H1 (cell line): ENCODE measurements around the gene HDAC11. TPM values are rescaled to one million over a fixed set of nuclear protein-coding genes. Genes with fewer than 3 reads are reported as not detected.
A peak's percentile ranks its signal among the peaks of the same experiment; 100 is the strongest.

Experiments used
- CTCF ChIA-PET: fragments of 300-600 bp; sonication (Branson Sonifier 250); formaldehyde crosslinking; loops from one replicate; lab custom pipeline; 2021; ENCODE audit not compliant: partially characterized antibody; lab: Charles Lee
- POLR2A ChIA-PET: fragments of 300-600 bp; sonication (Branson Sonifier 250); formaldehyde crosslinking; loops from one replicate; lab custom pipeline; 2021; ENCODE audit warnings: inconsistent platforms; ENCODE audit not compliant: partially characterized antibody; lab: Charles Lee
- DNase-seq, 2 experiments: peaks; one replicate each; pipeline versions ENCODE4 v3.0.0 to v3.0.0-alpha.2; 2010 to 2022; ENCODE audit warnings: low spot score in 2 of 2, low read depth in 1 of 2, mixed read lengths in 1 of 2
- FAIRE-seq: peaks from 2 replicates; lab custom pipeline; 2011; peaks lifted over from hg19 to GRCh38; lab: Jason Lieb, UNC
- H2AFZ ChIP-seq: 2 replicates; pipeline ENCODE4 v1.8.1; 2012; ENCODE audit warnings: low read length, inconsistent platforms
- H2AK5ac ChIP-seq: 2 replicates; pipeline ENCODE4 v1.6.1; 2013; ENCODE audit warnings: low read depth, low read length
- H2BK120ac ChIP-seq: replicated peaks from 2 replicates; pipeline ENCODE3; 2013; ENCODE audit warnings: low read depth, low read length, inconsistent platforms
- H2BK12ac ChIP-seq: 2 replicates; pipeline ENCODE4 v1.6.1; 2013; ENCODE audit warnings: low read depth, low read length
- H2BK15ac ChIP-seq: 2 replicates; pipeline ENCODE4 v1.6.1; 2013; ENCODE audit warnings: low read length
- H2BK20ac ChIP-seq: 2 replicates; pipeline ENCODE4 v1.6.1; 2013; ENCODE audit warnings: low read length
- H2BK5ac ChIP-seq: 2 replicates; pipeline ENCODE4 v1.6.1; 2013; ENCODE audit warnings: low read depth, low read length
- H3K14ac ChIP-seq: 2 replicates; pipeline ENCODE4 v1.6.1; 2013; ENCODE audit warnings: inconsistent platforms; ENCODE audit not compliant: insufficient read length
- H3K18ac ChIP-seq: 2 replicates; pipeline ENCODE4 v1.6.1; 2013; ENCODE audit warnings: low read length; ENCODE audit errors: extremely low read depth
- H3K23ac ChIP-seq: 2 replicates; pipeline ENCODE4 v1.6.1; 2013; ENCODE audit warnings: inconsistent platforms; ENCODE audit not compliant: insufficient read length
- H3K23me2 ChIP-seq: 2 replicates; pipeline ENCODE4 v1.6.1; 2013; ENCODE audit warnings: low read depth, low read length
- H3K27ac ChIP-seq: 2 replicates; pipeline ENCODE4 v1.6.1; 2011; ENCODE audit warnings: low read depth, low read length, inconsistent platforms
- H3K27me3 ChIP-seq, 4 experiments: replicated peaks in 1 of 4; 1 replicate in 1 of 4; 2 replicates in 3 of 4; pipeline versions ENCODE4 v1.6.1 to v1.8.1; 2011 to 2013; ENCODE audit warnings: low read length in 3 of 4, mild to moderate bottlenecking in 3 of 4, inconsistent platforms in 2 of 4, mixed read lengths in 2 of 4, moderate library complexity in 1 of 4; ENCODE audit not compliant: control insufficient read depth in 3 of 4, insufficient read depth in 3 of 4; ENCODE audit errors: extremely low read depth in 1 of 4
- H3K36me3 ChIP-seq, 4 experiments: 2 replicates each; pipeline versions ENCODE4 v1.6.1 to v1.8.1; 2011 to 2013; ENCODE audit warnings: mild to moderate bottlenecking in 4 of 4, low read length in 3 of 4, moderate library complexity in 2 of 4, control low read depth in 1 of 4, inconsistent platforms in 1 of 4; ENCODE audit not compliant: insufficient read depth in 4 of 4, control insufficient read depth in 2 of 4
- H3K4ac ChIP-seq: replicated peaks from 2 replicates; pipeline ENCODE3; 2013; ENCODE audit warnings: low read length, low read depth, mixed read lengths, inconsistent platforms; ENCODE audit not compliant: insufficient read length
- H3K4me1 ChIP-seq, 4 experiments: replicated peaks in 1 of 4; 1 replicate in 1 of 4; 2 replicates in 3 of 4; pipeline versions ENCODE4 v1.6.1 to v1.8.1; 2011 to 2013; ENCODE audit warnings: low read length in 3 of 4, inconsistent platforms in 2 of 4, mixed read lengths in 1 of 4; ENCODE audit not compliant: insufficient read depth in 4 of 4, control insufficient read depth in 3 of 4
- H3K4me2 ChIP-seq, 2 experiments: 2 replicates each; pipeline versions ENCODE4 v1.6.1 to v1.8.1; 2011 to 2013; ENCODE audit warnings: low read depth in 2 of 2, low read length in 2 of 2, control low read depth in 1 of 2, inconsistent platforms in 1 of 2, mild to moderate bottlenecking in 1 of 2; ENCODE audit not compliant: insufficient read depth in 1 of 2
- H3K4me3 ChIP-seq, 4 experiments: fragments of 200-600, 300-600 bp in 1 of 4; sonication (generic), shearing (Covaris generic), sonication (Bioruptor Twin) in 1 of 4; 2 replicates each; pipeline versions ENCODE4 v1.5.1 to v1.8.1; 2011 to 2016; ENCODE audit warnings: low read length in 4 of 4, low read depth in 3 of 4, control low read depth in 2 of 4, inconsistent platforms in 2 of 4, mild to moderate bottlenecking in 2 of 4, mixed read lengths in 1 of 4, moderate library complexity in 1 of 4; ENCODE audit not compliant: insufficient read depth in 2 of 4; ENCODE audit errors: extremely low read depth in 1 of 4
- H3K56ac ChIP-seq: replicated peaks from 2 replicates; pipeline ENCODE3; 2013; ENCODE audit warnings: low read depth, mild to moderate bottlenecking, mixed read lengths, low read length, inconsistent platforms; ENCODE audit not compliant: insufficient read length
- H3K79me1 ChIP-seq: 2 replicates; pipeline ENCODE4 v1.6.1; 2013; ENCODE audit warnings: low read depth, low read length, control low read depth
- H3K79me2 ChIP-seq, 2 experiments: 2 replicates each; pipeline versions ENCODE4 v1.6.1 to v1.8.1; 2012 to 2013; ENCODE audit warnings: low read length in 2 of 2, mild to moderate bottlenecking in 2 of 2, inconsistent platforms in 1 of 2; ENCODE audit not compliant: insufficient read depth in 2 of 2, control insufficient read depth in 1 of 2
- H3K9ac ChIP-seq, 4 experiments: replicated peaks in 1 of 4; 1 replicate in 1 of 4; 2 replicates in 3 of 4; pipeline versions ENCODE4 v1.6.1 to v1.8.1; 2011 to 2013; ENCODE audit warnings: low read depth in 3 of 4, low read length in 3 of 4, control low read depth in 2 of 4, mild to moderate bottlenecking in 2 of 4, moderate library complexity in 2 of 4, inconsistent platforms in 1 of 4; ENCODE audit errors: extremely low read depth in 1 of 4
- H3K9me3 ChIP-seq, 2 experiments: 2 replicates each; pipeline versions ENCODE4 v1.6.1 to v1.8.1; 2012 to 2013; ENCODE audit warnings: mild to moderate bottlenecking in 2 of 2, moderate library complexity in 2 of 2, control low read depth in 1 of 2, inconsistent platforms in 1 of 2, low read depth in 1 of 2, low read length in 1 of 2, mixed read lengths in 1 of 2; ENCODE audit not compliant: insufficient read depth in 2 of 2
- H4K20me1 ChIP-seq, 2 experiments: replicated peaks in 1 of 2; 2 replicates each; pipeline versions ENCODE3 to v1.8.1; 2011 to 2013; ENCODE audit warnings: inconsistent platforms in 2 of 2, low read length in 2 of 2, mild to moderate bottlenecking in 1 of 2; ENCODE audit not compliant: insufficient read depth in 2 of 2, control insufficient read depth in 1 of 2
- H4K5ac ChIP-seq: 2 replicates; pipeline ENCODE4 v1.6.1; 2013; ENCODE audit warnings: low read length, low read depth, mixed read lengths, inconsistent platforms; ENCODE audit not compliant: insufficient read length
- H4K8ac ChIP-seq: 2 replicates; pipeline ENCODE4 v1.8.0; 2013; ENCODE audit warnings: mild to moderate bottlenecking, moderate library complexity, low read length, inconsistent platforms; ENCODE audit not compliant: insufficient read depth; ENCODE audit errors: extremely low read depth
- H4K91ac ChIP-seq: replicated peaks from 2 replicates; pipeline ENCODE3; 2013; ENCODE audit warnings: low read length, mixed read lengths, inconsistent platforms; ENCODE audit not compliant: insufficient read length
- POLR2AphosphoS5 ChIP-seq: IDR thresholded peaks from 2 replicates; pipeline ENCODE4 v1.6.1; 2011; ENCODE audit warnings: low read depth, low read length
- RAD21 ChIP-seq, 2 experiments: IDR thresholded peaks in 1 of 2; conservative IDR thresholded peaks in 1 of 2; 2 replicates each; pipeline ENCODE4 v1.6.1; 2011; ENCODE audit warnings: low read depth in 2 of 2, low read length in 2 of 2, improper control_type of control experiment in 1 of 2, inconsistent platforms in 1 of 2, mild to moderate bottlenecking in 1 of 2, moderate library complexity in 1 of 2
- WGBS, 2 experiments: shearing (Covaris generic) in 1 of 2; methylation state at CpG; one replicate each; pipeline versions ENCODE4 v1.1.6 to v1.1.7; 2013 to 2015; ENCODE audit warnings: low lambda C conversion rate in 2 of 2, mixed read lengths in 2 of 2, inconsistent platforms in 1 of 2, low coverage in 1 of 2, missing lambda C conversion rate in 1 of 2; ENCODE audit not compliant: insufficient replicate concordance in 2 of 2, insufficient coverage in 1 of 2, insufficient read length in 1 of 2; ENCODE audit errors: extremely low coverage in 1 of 2, missing lambda C conversion rate in 1 of 2; 5-methylcytosine and 5-hydroxymethylcytosine counted together
- polyA plus RNA-seq, 7 experiments: library from polyadenylated mRNA; depleted of rRNA in 3 of 7; stranded (reverse) in 5 of 7; unstranded in 2 of 7; fragments of >200 nt in 5 of 7; fragments of 200-250 nt in 2 of 7; gene quantifications; 1 replicate in 5 of 7; 2 replicates in 1 of 7; 4 replicates in 1 of 7; pipeline versions ENCODE4 v1.2.1 to v1.2.3, GENCODE V29; 2011 to 2013; ENCODE audit warnings: missing spikeins in 2 of 7, mixed read lengths in 2 of 7
- total RNA-seq: library from RNA; stranded (reverse); fragmentation: NEBNext Ultra II Directional; extraction: Animal tissue kit (Norgen Biotek cat#: 25700); gene quantifications from 2 replicates; pipeline ENCODE4 v1.2.1, GENCODE V29; 2021

The HDAC11 gene
- total and polyA plus RNA-seq, 2 of the 8 experiments (the other 6 are each of a cell fraction or from before 2014, with no cell fraction given): 6.8 to 7.4 TPM

DNA sequence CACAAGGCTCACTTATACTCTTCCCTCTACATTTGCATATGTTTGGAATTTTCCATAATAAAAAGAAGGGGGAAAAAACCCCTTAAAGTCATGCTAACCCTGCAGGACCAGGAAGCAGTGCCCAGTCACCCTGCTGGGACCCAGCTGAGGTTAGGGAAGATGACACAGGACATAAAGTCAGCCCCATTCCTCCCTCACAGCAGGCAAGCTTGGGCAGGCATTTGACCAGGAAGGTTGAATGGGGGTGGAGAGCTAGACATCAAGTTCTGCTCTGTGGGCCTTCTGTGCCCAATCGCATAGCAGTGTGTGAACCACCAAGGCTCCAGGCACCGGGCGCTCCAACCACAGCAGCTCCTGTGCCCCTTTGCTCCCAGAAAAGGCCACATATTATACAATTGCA, 7.1 kb upstream of the HDAC11 start:
- Histone ChIP-seq H3K79me1 (no peaks in the 10 kb centered on the region), H3K4me3 (no peak overlapping the region), H3K9me3 (no peaks in the 10 kb centered on the region), H3K79me2 (no peaks in the 10 kb centered on the region), H2BK15ac (no peak overlapping the region; the same call in 1 of the 2 replicates), H3K27ac (no peak overlapping the region), H3K18ac (no peak overlapping the region), H3K9ac (no peak overlapping the region), H2BK120ac (no peak overlapping the region), H2BK5ac (no peak overlapping the region), H3K36me3 (no peaks in the 10 kb centered on the region), H3K14ac (no peak overlapping the region), H3K23ac (no peak overlapping the region), H4K91ac (no peak overlapping the region), H2BK12ac (no peak overlapping the region), H2BK20ac (no peak overlapping the region), H3K4me2 (peak overlapping the region in 1 of 2 experiments; percentile 39; a peak in 1 of 4 replicates), H4K20me1 (no peaks in the 10 kb centered on the region), H2AK5ac (peak overlapping the region; percentile 13; the same call in 1 of the 2 replicates), H3K56ac (no peak overlapping the region), H4K5ac (no peak overlapping the region), H3K4me1 (peaks cover 6 to 18% (median 8%) of the 10 kb centered on the region in 4 experiments), H3K27me3 (peaks cover 0 to 12% (median 7%) of the 10 kb centered on the region in 4 experiments; a peak in 3 of 7 replicates), H4K8ac (no peak overlapping the region), H3K4ac (no peak overlapping the region), H3K23me2 (no peaks in the 10 kb centered on the region; the same call in 1 of the 2 replicates), H2AFZ (no peak overlapping the region)
- ChIA-PET POLR2A (interaction anchor here (0.6 kb wide), 1 partner anchor 157 kb away, joined by 3 read pairs; no protein-coding TSS in a partner anchor), CTCF (interaction anchor here (0.8 to 3.9 kb wide), 4 partner anchors 8 to 279 kb away, joined by 3 to 37 read pairs (median 4); no protein-coding TSS in a partner anchor)
- WGBS, 2 experiments: 83% methylated on average over 3 of the region's 3 CpGs; no CpG with 5 or more reads in 1 of the 2 experiments
- no peak for FAIRE-seq
- no peak for DNase-seq
- no peak for TF ChIP-seq RAD21 (IDR thresholded peaks at IDR 0.05 in 1 of 2, conservative IDR thresholded peaks at IDR 0.05 in 1 of 2; ENCODE audit: low read depth in 2 of 2, low read length in 2 of 2)
- peak; percentile 52; the same call in 1 of the 2 replicates for TF ChIP-seq POLR2AphosphoS5
